H1 (cell line): ENCODE results near the gene TMEM131L. TPM values are rescaled to one million over a fixed set of nuclear protein-coding genes. Genes with fewer than 3 reads are reported as not detected.

ENCODE experiments used
- EGR1 ChIP-seq: IDR thresholded peaks from 2 replicates; pipeline ENCODE4 v1.6.1; 2011; ENCODE audit warnings: low read depth, low read length, borderline replicate concordance
- EP300 ChIP-seq, 2 experiments: IDR thresholded peaks; 1 replicate in 1 of 2; 2 replicates in 1 of 2; pipeline ENCODE4 v1.6.1; 2011 to 2012; ENCODE audit warnings: low read depth in 2 of 2, low read length in 2 of 2, mild to moderate bottlenecking in 2 of 2, borderline replicate concordance in 1 of 2, inconsistent platforms in 1 of 2, moderate library complexity in 1 of 2
- EZH2 ChIP-seq: fragments of 200-600 bp; sonication (generic); IDR thresholded peaks from 2 replicates; pipeline ENCODE4 v1.7.1; 2012; ENCODE audit warnings: low read depth, mild to moderate bottlenecking, moderate library complexity, low read length, inconsistent platforms; ENCODE audit not compliant: severe bottlenecking
- FOSL1 ChIP-seq: IDR thresholded peaks from 2 replicates; pipeline ENCODE4 v1.6.1; 2011; ENCODE audit warnings: mild to moderate bottlenecking, low read depth, low read length, moderate library complexity; ENCODE audit not compliant: insufficient read depth
- POLR2A ChIP-seq, 2 experiments: IDR thresholded peaks; 1 replicate in 1 of 2; 2 replicates in 1 of 2; pipeline ENCODE4 v1.6.1; 2011; ENCODE audit warnings: low read depth in 2 of 2, low read length in 2 of 2, mild to moderate bottlenecking in 2 of 2; ENCODE audit errors: control extremely low read depth in 1 of 2
- POLR2AphosphoS5 ChIP-seq: IDR thresholded peaks from 2 replicates; pipeline ENCODE4 v1.6.1; 2011; ENCODE audit warnings: low read depth, low read length
- SUZ12 ChIP-seq: fragments of 200-600 bp; sonication (generic); IDR thresholded peaks from 2 replicates; pipeline ENCODE4 v1.6.1; 2012; ENCODE audit warnings: mild to moderate bottlenecking, inconsistent platforms, low read length, moderate library complexity, mixed read lengths
- TEAD4 ChIP-seq: IDR thresholded peaks from 2 replicates; pipeline ENCODE4 v1.6.1; 2012; ENCODE audit warnings: low read depth, low read length, inconsistent platforms, mixed read lengths
- polyA plus RNA-seq, 7 experiments: library from polyadenylated mRNA; depleted of rRNA in 3 of 7; stranded (reverse) in 5 of 7; unstranded in 2 of 7; fragments of >200 nt in 5 of 7; fragments of 200-250 nt in 2 of 7; gene quantifications; 1 replicate in 5 of 7; 2 replicates in 1 of 7; 4 replicates in 1 of 7; pipeline versions ENCODE4 v1.2.1 to v1.2.3, GENCODE V29; 2011 to 2013; ENCODE audit warnings: missing spikeins in 2 of 7, mixed read lengths in 2 of 7
- total RNA-seq: library from RNA; stranded (reverse); fragmentation: NEBNext Ultra II Directional; extraction: Animal tissue kit (Norgen Biotek cat#: 25700); gene quantifications from 2 replicates; pipeline ENCODE4 v1.2.1, GENCODE V29; 2021
- TF ChIP-seq, protein P1 (sequence below): fragments of 300-600 bp; sonication (generic); IDR thresholded peaks from 2 replicates; pipeline ENCODE4 v1.7.1; 2012; ENCODE audit warnings: low read length, moderate library complexity, mild to moderate bottlenecking, inconsistent platforms; ENCODE audit not compliant: insufficient replicate concordance

The TMEM131L gene
- total and polyA plus RNA-seq, 2 of the 8 experiments (the other 6 are each of a cell fraction or from before 2014, with no cell fraction given) = 14.3 to 26.1 TPM

DNA sequence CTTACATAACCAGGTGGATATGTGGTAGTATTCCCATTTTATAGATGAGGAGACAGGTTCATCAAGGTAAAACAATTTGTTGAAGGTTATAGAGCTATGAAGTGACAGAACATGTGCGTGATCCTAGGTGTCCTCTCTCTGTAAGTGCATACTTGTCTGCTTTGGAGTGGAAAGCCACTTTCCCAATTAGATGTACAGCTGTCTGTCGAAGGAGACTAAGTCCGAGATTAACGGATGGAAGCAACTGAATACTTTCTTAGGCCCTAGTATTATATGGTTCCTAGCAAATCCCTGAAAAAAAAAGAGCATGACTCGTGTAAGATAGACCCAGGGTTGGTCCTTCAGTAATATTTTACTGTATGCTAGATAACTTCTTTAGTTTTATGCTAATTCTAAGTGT, 19.7 kb downstream of the TMEM131L start (continued):
- TF ChIP-seq, protein P1, sequence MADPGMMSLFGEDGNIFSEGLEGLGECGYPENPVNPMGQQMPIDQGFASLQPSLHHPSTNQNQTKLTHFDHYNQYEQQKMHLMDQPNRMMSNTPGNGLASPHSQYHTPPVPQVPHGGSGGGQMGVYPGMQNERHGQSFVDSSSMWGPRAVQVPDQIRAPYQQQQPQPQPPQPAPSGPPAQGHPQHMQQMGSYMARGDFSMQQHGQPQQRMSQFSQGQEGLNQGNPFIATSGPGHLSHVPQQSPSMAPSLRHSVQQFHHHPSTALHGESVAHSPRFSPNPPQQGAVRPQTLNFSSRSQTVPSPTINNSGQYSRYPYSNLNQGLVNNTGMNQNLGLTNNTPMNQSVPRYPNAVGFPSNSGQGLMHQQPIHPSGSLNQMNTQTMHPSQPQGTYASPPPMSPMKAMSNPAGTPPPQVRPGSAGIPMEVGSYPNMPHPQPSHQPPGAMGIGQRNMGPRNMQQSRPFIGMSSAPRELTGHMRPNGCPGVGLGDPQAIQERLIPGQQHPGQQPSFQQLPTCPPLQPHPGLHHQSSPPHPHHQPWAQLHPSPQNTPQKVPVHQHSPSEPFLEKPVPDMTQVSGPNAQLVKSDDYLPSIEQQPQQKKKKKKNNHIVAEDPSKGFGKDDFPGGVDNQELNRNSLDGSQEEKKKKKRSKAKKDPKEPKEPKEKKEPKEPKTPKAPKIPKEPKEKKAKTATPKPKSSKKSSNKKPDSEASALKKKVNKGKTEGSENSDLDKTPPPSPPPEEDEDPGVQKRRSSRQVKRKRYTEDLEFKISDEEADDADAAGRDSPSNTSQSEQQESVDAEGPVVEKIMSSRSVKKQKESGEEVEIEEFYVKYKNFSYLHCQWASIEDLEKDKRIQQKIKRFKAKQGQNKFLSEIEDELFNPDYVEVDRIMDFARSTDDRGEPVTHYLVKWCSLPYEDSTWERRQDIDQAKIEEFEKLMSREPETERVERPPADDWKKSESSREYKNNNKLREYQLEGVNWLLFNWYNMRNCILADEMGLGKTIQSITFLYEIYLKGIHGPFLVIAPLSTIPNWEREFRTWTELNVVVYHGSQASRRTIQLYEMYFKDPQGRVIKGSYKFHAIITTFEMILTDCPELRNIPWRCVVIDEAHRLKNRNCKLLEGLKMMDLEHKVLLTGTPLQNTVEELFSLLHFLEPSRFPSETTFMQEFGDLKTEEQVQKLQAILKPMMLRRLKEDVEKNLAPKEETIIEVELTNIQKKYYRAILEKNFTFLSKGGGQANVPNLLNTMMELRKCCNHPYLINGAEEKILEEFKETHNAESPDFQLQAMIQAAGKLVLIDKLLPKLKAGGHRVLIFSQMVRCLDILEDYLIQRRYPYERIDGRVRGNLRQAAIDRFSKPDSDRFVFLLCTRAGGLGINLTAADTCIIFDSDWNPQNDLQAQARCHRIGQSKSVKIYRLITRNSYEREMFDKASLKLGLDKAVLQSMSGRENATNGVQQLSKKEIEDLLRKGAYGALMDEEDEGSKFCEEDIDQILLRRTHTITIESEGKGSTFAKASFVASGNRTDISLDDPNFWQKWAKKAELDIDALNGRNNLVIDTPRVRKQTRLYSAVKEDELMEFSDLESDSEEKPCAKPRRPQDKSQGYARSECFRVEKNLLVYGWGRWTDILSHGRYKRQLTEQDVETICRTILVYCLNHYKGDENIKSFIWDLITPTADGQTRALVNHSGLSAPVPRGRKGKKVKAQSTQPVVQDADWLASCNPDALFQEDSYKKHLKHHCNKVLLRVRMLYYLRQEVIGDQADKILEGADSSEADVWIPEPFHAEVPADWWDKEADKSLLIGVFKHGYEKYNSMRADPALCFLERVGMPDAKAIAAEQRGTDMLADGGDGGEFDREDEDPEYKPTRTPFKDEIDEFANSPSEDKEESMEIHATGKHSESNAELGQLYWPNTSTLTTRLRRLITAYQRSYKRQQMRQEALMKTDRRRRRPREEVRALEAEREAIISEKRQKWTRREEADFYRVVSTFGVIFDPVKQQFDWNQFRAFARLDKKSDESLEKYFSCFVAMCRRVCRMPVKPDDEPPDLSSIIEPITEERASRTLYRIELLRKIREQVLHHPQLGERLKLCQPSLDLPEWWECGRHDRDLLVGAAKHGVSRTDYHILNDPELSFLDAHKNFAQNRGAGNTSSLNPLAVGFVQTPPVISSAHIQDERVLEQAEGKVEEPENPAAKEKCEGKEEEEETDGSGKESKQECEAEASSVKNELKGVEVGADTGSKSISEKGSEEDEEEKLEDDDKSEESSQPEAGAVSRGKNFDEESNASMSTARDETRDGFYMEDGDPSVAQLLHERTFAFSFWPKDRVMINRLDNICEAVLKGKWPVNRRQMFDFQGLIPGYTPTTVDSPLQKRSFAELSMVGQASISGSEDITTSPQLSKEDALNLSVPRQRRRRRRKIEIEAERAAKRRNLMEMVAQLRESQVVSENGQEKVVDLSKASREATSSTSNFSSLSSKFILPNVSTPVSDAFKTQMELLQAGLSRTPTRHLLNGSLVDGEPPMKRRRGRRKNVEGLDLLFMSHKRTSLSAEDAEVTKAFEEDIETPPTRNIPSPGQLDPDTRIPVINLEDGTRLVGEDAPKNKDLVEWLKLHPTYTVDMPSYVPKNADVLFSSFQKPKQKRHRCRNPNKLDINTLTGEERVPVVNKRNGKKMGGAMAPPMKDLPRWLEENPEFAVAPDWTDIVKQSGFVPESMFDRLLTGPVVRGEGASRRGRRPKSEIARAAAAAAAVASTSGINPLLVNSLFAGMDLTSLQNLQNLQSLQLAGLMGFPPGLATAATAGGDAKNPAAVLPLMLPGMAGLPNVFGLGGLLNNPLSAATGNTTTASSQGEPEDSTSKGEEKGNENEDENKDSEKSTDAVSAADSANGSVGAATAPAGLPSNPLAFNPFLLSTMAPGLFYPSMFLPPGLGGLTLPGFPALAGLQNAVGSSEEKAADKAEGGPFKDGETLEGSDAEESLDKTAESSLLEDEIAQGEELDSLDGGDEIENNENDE = no peak
- TF ChIP-seq EP300 (IDR thresholded peaks at IDR 0.05; ENCODE audit: borderline replicate concordance in 1 of 2, low read depth in 2 of 2, low read length in 2 of 2) (no peak), EGR1 (no peak), POLR2AphosphoS5 (no peak), POLR2A (IDR thresholded peaks at IDR 0.05; ENCODE audit: control extremely low read depth in 1 of 2, low read depth in 2 of 2, low read length in 2 of 2) (no peak), TEAD4 (no peak), EZH2 (no peak), FOSL1 (no peak), SUZ12 (no peak)
